HCT116 (cell line): ENCODE measurements around the gene PLPPR3. TPM values are rescaled to one million over a fixed set of nuclear protein-coding genes. Genes with fewer than 3 reads are reported as not detected.

ENCODE experiments used
- ATAC-seq: fragments of 200-7000 bp; cut with Tn5 transposase; 2 replicates; pipeline ENCODE4 v1.9.1; 2020; ENCODE audit warnings: mild to moderate bottlenecking, moderate library complexity
- BruUV-seq: library from RNA; stranded (reverse); fragments of 400-500 nt; replicated peaks from 2 replicates; lab custom pipeline; 2021; lab: Mats Ljungman, UMichigan
- CTCF ChIA-PET: fragments of 300-600 bp; sonication (Branson Sonifier 250); formaldehyde crosslinking; loops from one replicate; lab custom pipeline; 2021; ENCODE audit warnings: antibody characterized with exemption; lab: Charles Lee
- POLR2A ChIA-PET: fragments of 300-600, 350-600 bp; sonication (Branson Sonifier 250); formaldehyde crosslinking; loops from one replicate; lab custom pipeline; 2021; ENCODE audit warnings: antibody characterized with exemption; lab: Charles Lee
- RAD21 ChIA-PET, 2 experiments: fragments of 300-600 bp; sonication (Branson Sonifier 250); formaldehyde crosslinking; loops; one replicate each; lab custom pipeline; 2023; ENCODE audit warnings: low total read pairs in 2 of 2; ENCODE audit not compliant: uncharacterized antibody in 2 of 2, unreplicated experiment in 2 of 2, low non-redundant PET in 1 of 2; lab: Charles Lee
- DNase-seq: peaks from one replicate; pipeline ENCODE4 v3.0.0-alpha.2; 2010; ENCODE audit warnings: low read depth, low spot score
- H2AFZ ChIP-seq: fragments of 200-600 bp; shearing (Covaris generic), sonication (generic); 2 replicates; pipeline ENCODE4 v1.6.1; 2017; ENCODE audit warnings: low read depth, mixed run types, mixed read lengths, antibody characterized with exemption, low read length; ENCODE audit not compliant: poor library complexity, severe bottlenecking
- H3K27ac ChIP-seq: 2 replicates; pipeline ENCODE4 v1.5.1; 2012; ENCODE audit warnings: low read depth, low read length
- H3K27me3 ChIP-seq: fragments of 200-600 bp; sonication (generic); 2 replicates; pipeline ENCODE4 v1.6.1; 2016; ENCODE audit warnings: mixed run types, low read length, mixed read lengths; ENCODE audit not compliant: insufficient read depth
- H3K36me3 ChIP-seq, 2 experiments: fragments of 200-500 bp in 1 of 2; fragments of 200-600 bp in 1 of 2; sonication (Bioruptor generic) in 1 of 2; sonication (generic) in 1 of 2; 2 replicates each; pipeline versions ENCODE4 v1.5.1 to v1.6.1; 2014 to 2016; ENCODE audit warnings: low read length in 2 of 2, inconsistent platforms in 1 of 2, mixed read lengths in 1 of 2, mixed run types in 1 of 2; ENCODE audit not compliant: insufficient read depth in 2 of 2, control insufficient read depth in 1 of 2
- H3K4me1 ChIP-seq, 2 experiments: fragments of 200-600 bp in 1 of 2; sonication (generic) in 1 of 2; 2 replicates each; pipeline versions ENCODE4 v1.5.1 to v1.6.1; 2012 to 2017; ENCODE audit warnings: low read length in 2 of 2, inconsistent platforms in 1 of 2, mild to moderate bottlenecking in 1 of 2, mixed read lengths in 1 of 2, mixed run types in 1 of 2, moderate library complexity in 1 of 2; ENCODE audit not compliant: insufficient read depth in 2 of 2, control insufficient read depth in 1 of 2
- H3K4me2 ChIP-seq: fragments of 200-600 bp; sonication (generic); 2 replicates; pipeline ENCODE4 v1.6.1; 2017; ENCODE audit warnings: mixed run types, low read length, mixed read lengths
- H3K4me3 ChIP-seq, 2 experiments: fragments of 200-600 bp in 1 of 2; sonication (generic) in 1 of 2; replicated peaks in 1 of 2; 2 replicates each; pipeline ENCODE4 v1.5.1; 2011 to 2016; ENCODE audit warnings: low read length in 2 of 2, control low read depth in 1 of 2, low read depth in 1 of 2, mild to moderate bottlenecking in 1 of 2, mixed read lengths in 1 of 2, mixed run types in 1 of 2
- H3K79me2 ChIP-seq: fragments of 200-600 bp; sonication (generic); 2 replicates; pipeline ENCODE4 v1.6.1; 2017; ENCODE audit warnings: mild to moderate bottlenecking, mixed run types, low read length, moderate library complexity, mixed read lengths; ENCODE audit not compliant: insufficient read depth
- H3K9ac ChIP-seq: fragments of 200-600 bp; sonication (generic); 2 replicates; pipeline ENCODE4 v1.6.1; 2016; ENCODE audit warnings: low read length, mixed read lengths
- H3K9me2 ChIP-seq: fragments of 200-600 bp; sonication (generic), shearing (Covaris generic); 2 replicates; pipeline ENCODE4 v1.6.1; 2017; ENCODE audit warnings: mixed run types, mild to moderate bottlenecking, moderate library complexity; ENCODE audit not compliant: insufficient read depth
- H3K9me3 ChIP-seq, 2 experiments: fragments of 200-500 bp in 1 of 2; fragments of 200-600 bp in 1 of 2; sonication (Bioruptor generic) in 1 of 2; sonication (generic) in 1 of 2; 2 replicates each; pipeline ENCODE4 v1.6.1; 2014 to 2017; ENCODE audit warnings: low read length in 2 of 2, mixed read lengths in 2 of 2, inconsistent platforms in 1 of 2, low read depth in 1 of 2, mild to moderate bottlenecking in 1 of 2, mixed run types in 1 of 2, moderate library complexity in 1 of 2; ENCODE audit not compliant: control insufficient read depth in 1 of 2, insufficient read depth in 1 of 2
- H4K20me1 ChIP-seq: fragments of 200-600 bp; sonication (generic), shearing (Covaris generic); 2 replicates; pipeline ENCODE4 v1.6.1; 2017; ENCODE audit warnings: mixed run types, mild to moderate bottlenecking, moderate library complexity; ENCODE audit not compliant: insufficient read depth
- ATF3 ChIP-seq: IDR thresholded peaks from 2 replicates; pipeline ENCODE4 v1.6.1; 2012
- CBX3 ChIP-seq: IDR thresholded peaks from 2 replicates; pipeline ENCODE4 v1.6.1; 2012; ENCODE audit warnings: low read depth
- EZH2phosphoT487 ChIP-seq: fragments of 200-600 bp; IDR thresholded peaks from 2 replicates; pipeline ENCODE4 v1.6.1; 2018; ENCODE audit warnings: antibody characterized with exemption, borderline replicate concordance
- POLR2A ChIP-seq: IDR thresholded peaks from 2 replicates; pipeline ENCODE4 v1.7.0; 2011; ENCODE audit warnings: borderline replicate concordance; ENCODE audit not compliant: insufficient read depth, insufficient read length; ENCODE audit errors: extremely low read depth
- RAD21 ChIP-seq: IDR thresholded peaks from 2 replicates; pipeline ENCODE4 v1.6.1; 2012; ENCODE audit warnings: low read depth, mild to moderate bottlenecking
- REST ChIP-seq: IDR thresholded peaks from 2 replicates; pipeline ENCODE4 v1.6.1; 2012; ENCODE audit warnings: low read depth
- SP1 ChIP-seq: IDR thresholded peaks from 2 replicates; pipeline ENCODE4 v1.6.1; 2012; ENCODE audit warnings: low read depth
- SRF ChIP-seq: IDR thresholded peaks from 2 replicates; pipeline ENCODE4 v1.6.1; 2012; ENCODE audit warnings: low read depth
- YY1 ChIP-seq: IDR thresholded peaks from 2 replicates; pipeline ENCODE4 v1.6.1; 2011; ENCODE audit warnings: low read length, low read depth, moderate library complexity, mild to moderate bottlenecking; ENCODE audit not compliant: insufficient replicate concordance; ENCODE audit errors: extremely low read depth
- intact Hi-C: fragments of 100-400 bp; cut with micrococcal nuclease; formaldehyde crosslinking; loops from 2 replicates; pipeline ENCODE4 v1.10.0; 2022
- total RNA-seq: library from RNA; stranded (reverse); gene quantifications from one replicate; pipeline ENCODE4 v1.2.1, GENCODE V29; 2021; ENCODE audit not compliant: unreplicated experiment

PLPPR3 gene
- total RNA-seq, 1 experiment from 2014 or later: 0.27 TPM

GRCh38 chr19:805166-805551, 16.6 kb downstream of the PLPPR3 start (continued):
- TF ChIP-seq ATF3: no peak
- TF ChIP-seq SRF: no peak
- no peak for TF ChIP-seq EZH2phosphoT487
- no peak for TF ChIP-seq CBX3

GRCh38 chr19:804419-805165, 17.2 kb downstream of the PLPPR3 start:
- H3K27ac ChIP-seq: no peak overlapping the region; the same call in 1 of the 2 replicates
- H3K36me3 ChIP-seq: peaks cover 66 to 96% of the 10 kb centered on the region in 2 experiments; a peak in 3 of 4 replicates
- no TSS peak for BruUV-seq
- no peaks in the 10 kb centered on the region for H3K27me3 ChIP-seq
- no peak overlapping the region for H2AFZ ChIP-seq
- H3K9me3 ChIP-seq: no peaks in the 10 kb centered on the region
- no peak overlapping the region for H3K4me3 ChIP-seq
- no peak for DNase-seq
- intact Hi-C loops: no loop called here
- ChIA-PET CTCF (no interaction called here), POLR2A (no interaction called here), RAD21 (no interaction called here)
- ATAC-seq: no peak
- no peaks in the 10 kb centered on the region for H3K9me2 ChIP-seq
- H4K20me1 ChIP-seq: peaks cover 59% of the 10 kb centered on the region; the same call in 1 of the 2 replicates
- peaks cover 100% of the 10 kb centered on the region for H3K79me2 ChIP-seq
- H3K4me2 ChIP-seq: no peak overlapping the region
- peaks cover 13 to 20% of the 10 kb centered on the region in 2 experiments for H3K4me1 ChIP-seq
- H3K9ac ChIP-seq: no peak overlapping the region
- no peak for TF ChIP-seq POLR2A

GRCh38 chr19:803686-804418, 17.9 kb downstream of the PLPPR3 start:
- ChIA-PET CTCF (no interaction called here), RAD21 (no interaction called here), POLR2A (no interaction called here)
- DNase-seq (no peak), ATAC-seq (no peak)
- H4K20me1 ChIP-seq: peaks cover 66% of the 10 kb centered on the region; the same call in 1 of the 2 replicates
- no peak overlapping the region for H3K4me3 ChIP-seq
- H3K27ac ChIP-seq: no peak overlapping the region; the same call in 1 of the 2 replicates
- peaks cover 60 to 98% of the 10 kb centered on the region in 2 experiments; a peak in 3 of 4 replicates for H3K36me3 ChIP-seq
- H3K27me3 ChIP-seq: no peaks in the 10 kb centered on the region
- H3K4me2 ChIP-seq: no peak overlapping the region
- intact Hi-C loops: no loop called here
- H3K79me2 ChIP-seq: peaks cover 100% of the 10 kb centered on the region
- BruUV-seq: no TSS peak
- H3K9me2 ChIP-seq: no peaks in the 10 kb centered on the region
- H3K4me1 ChIP-seq: peaks cover 17 to 28% of the 10 kb centered on the region in 2 experiments
- no peak overlapping the region for H3K9ac ChIP-seq
- H2AFZ ChIP-seq: no peak overlapping the region
- no peaks in the 10 kb centered on the region for H3K9me3 ChIP-seq
- TF ChIP-seq CBX3 (no peak), SP1 (no peak), RAD21 (no peak), SRF (no peak), YY1 (no peak), REST (no peak)
